VCaP (cell line): Measurements from ENCODE around the gene FAM135A.
"Not testable (repeated sequence)": the region's sequence is repeated elsewhere in the genome, so short reads cannot be mapped to it uniquely, and the experiment has no call there.

Source experiments
- H3K27ac ChIP-seq: fragments of 450-650 bp; 2 replicates; pipeline ENCODE4 v1.5.1; 2017
- CTCF ChIP-seq: fragments of 450-650 bp; conservative IDR thresholded peaks from 2 replicates; pipeline ENCODE4 v1.5.1; 2017; ENCODE audit warnings: mild to moderate bottlenecking, moderate library complexity

The FAM135A gene

GRCh38 chr6:70590400-70590799 lies 177.1 kb downstream of the FAM135A start:
- TF ChIP-seq CTCF = no peak
- no peak overlapping the region for H3K27ac ChIP-seq

GRCh38 chr6:70592391-70593117 lies 179.2 kb downstream of the FAM135A start:
- H3K27ac ChIP-seq = no peak overlapping the region
- no peak for TF ChIP-seq CTCF

- TF ChIP-seq CTCF = no peak
- no peak overlapping the region for H3K27ac ChIP-seq
Measured at GRCh38 chr6:70593118-70593486, 179.8 kb downstream of the FAM135A start.

GRCh38 chr6:70599187-70599586 lies 185.9 kb downstream of the FAM135A start:
- H3K27ac ChIP-seq = no peak overlapping the region
- TF ChIP-seq CTCF = no peak

GRCh38 chr6:70601014-70601413 lies 187.7 kb downstream of the FAM135A start:
- no peak overlapping the region for H3K27ac ChIP-seq
- TF ChIP-seq CTCF = no peak

GRCh38 chr6:70604254-70604653 lies 190.9 kb downstream of the FAM135A start:
- H3K27ac ChIP-seq = no peak overlapping the region
- TF ChIP-seq CTCF = no peak

GRCh38 chr6:70607371-70607770 lies 194.1 kb downstream of the FAM135A start:
- H3K27ac ChIP-seq = not testable (repeated sequence)

GRCh38 chr6:70609181-70609580 lies 195.9 kb downstream of the FAM135A start:
- H3K27ac ChIP-seq = not testable (repeated sequence)
